H1 (cell line): ENCODE measurements around the gene PRIMA1. TPM values are rescaled to one million over a fixed set of nuclear protein-coding genes. Genes with fewer than 3 reads are reported as not detected.

ENCODE experiments used
- ATF2 ChIP-seq: IDR thresholded peaks from 2 replicates; pipeline ENCODE4 v1.6.1; 2012; ENCODE audit warnings: low read length, inconsistent platforms
- BACH1 ChIP-seq: IDR thresholded peaks from 2 replicates; pipeline ENCODE4 v1.6.1; 2012; ENCODE audit warnings: low read length, improper control_type of control experiment
- CEBPB ChIP-seq: IDR thresholded peaks from 2 replicates; pipeline ENCODE4 v1.6.1; 2012; ENCODE audit warnings: low read depth, low read length
- HDAC6 ChIP-seq: IDR thresholded peaks from one replicate; pipeline ENCODE4 v1.7.1; 2012; ENCODE audit warnings: low read depth, mild to moderate bottlenecking, inconsistent platforms, low read length, moderate library complexity
- JUND ChIP-seq: IDR thresholded peaks from 2 replicates; pipeline ENCODE4 v1.6.1; 2011; ENCODE audit warnings: mild to moderate bottlenecking, improper control_type of control experiment, low read length
- KDM5A ChIP-seq: fragments of 200-600 bp; IDR thresholded peaks from 2 replicates; pipeline ENCODE4 v1.7.1; 2012; ENCODE audit warnings: mild to moderate bottlenecking, low read length, inconsistent platforms, mixed read lengths
- NRF1 ChIP-seq: IDR thresholded peaks from 2 replicates; pipeline ENCODE4 v1.6.1; 2011; ENCODE audit warnings: mild to moderate bottlenecking, low read depth, low read length, improper control_type of control experiment
- RAD21 ChIP-seq, 2 experiments: IDR thresholded peaks in 1 of 2; conservative IDR thresholded peaks in 1 of 2; 2 replicates each; pipeline ENCODE4 v1.6.1; 2011; ENCODE audit warnings: low read depth in 2 of 2, low read length in 2 of 2, improper control_type of control experiment in 1 of 2, inconsistent platforms in 1 of 2, mild to moderate bottlenecking in 1 of 2, moderate library complexity in 1 of 2
- RBBP5 ChIP-seq: IDR thresholded peaks from 2 replicates; pipeline ENCODE4 v1.7.1; 2012; ENCODE audit warnings: low read depth, mild to moderate bottlenecking, inconsistent platforms, low read length, moderate library complexity, borderline replicate concordance
- RXRA ChIP-seq: IDR thresholded peaks from 2 replicates; pipeline ENCODE4 v1.6.1; 2011; ENCODE audit warnings: low read depth, mild to moderate bottlenecking, low read length, moderate library complexity; ENCODE audit not compliant: insufficient read depth
- SP2 ChIP-seq: IDR thresholded peaks from 2 replicates; pipeline ENCODE4 v1.6.1; 2012; ENCODE audit warnings: mild to moderate bottlenecking, low read length, inconsistent platforms
- TAF1 ChIP-seq: IDR thresholded peaks from 2 replicates; pipeline ENCODE4 v1.6.1; 2011; ENCODE audit warnings: mild to moderate bottlenecking, low read depth, low read length
- polyA plus RNA-seq, 7 experiments: library from polyadenylated mRNA; depleted of rRNA in 3 of 7; stranded (reverse) in 5 of 7; unstranded in 2 of 7; fragments of >200 nt in 5 of 7; fragments of 200-250 nt in 2 of 7; gene quantifications; 1 replicate in 5 of 7; 2 replicates in 1 of 7; 4 replicates in 1 of 7; pipeline versions ENCODE4 v1.2.1 to v1.2.3, GENCODE V29; 2011 to 2013; ENCODE audit warnings: missing spikeins in 2 of 7, mixed read lengths in 2 of 7
- total RNA-seq: library from RNA; stranded (reverse); fragmentation: NEBNext Ultra II Directional; extraction: Animal tissue kit (Norgen Biotek cat#: 25700); gene quantifications from 2 replicates; pipeline ENCODE4 v1.2.1, GENCODE V29; 2021

PRIMA1 gene
- total and polyA plus RNA-seq, 2 of the 8 experiments (the other 6 are each of a cell fraction or from before 2014, with no cell fraction given) = 2.8 to 4.5 TPM

GRCh38 chr14:93716746-93717667 is 71.3 kb downstream of the PRIMA1 start (continued):
- TF ChIP-seq CEBPB (no peak), ATF2 (no peak), KDM5A (no peak), RAD21 (IDR thresholded peaks at IDR 0.05 in 1 of 2, conservative IDR thresholded peaks at IDR 0.05 in 1 of 2; ENCODE audit: low read depth in 2 of 2, low read length in 2 of 2) (no peak), NRF1 (no peak), RXRA (no peak), JUND (no peak), SP2 (no peak), HDAC6 (no peak), TAF1 (no peak), BACH1 (no peak), RBBP5 (no peak)
